OCI-LY7 (cell line): ENCODE measurements around the gene SEC31B. TPM values are rescaled to one million over a fixed set of nuclear protein-coding genes. Genes with fewer than 3 reads are reported as not detected.

ENCODE experiments used
- BruUV-seq: library from RNA; stranded (reverse); fragments of 400-500 nt; replicated peaks from 2 replicates; lab custom pipeline; 2021; lab: Mats Ljungman, UMichigan
- CTCF ChIA-PET: fragments of 300-600 bp; sonication (Branson Sonifier 250); formaldehyde crosslinking; loops from one replicate; lab custom pipeline; 2022; ENCODE audit warnings: antibody characterized with exemption; ENCODE audit not compliant: unreplicated experiment; lab: Charles Lee
- POLR2A ChIA-PET: fragments of 300-600 bp; sonication (Branson Sonifier 250); formaldehyde crosslinking; loops from one replicate; lab custom pipeline; 2022; ENCODE audit warnings: antibody characterized with exemption; lab: Charles Lee
- DNase-seq: peaks from one replicate; pipeline ENCODE4 v3.0.0-alpha.2; 2015; ENCODE audit warnings: low spot score
- H2AFZ ChIP-seq: fragments of 200-600 bp; sonication (generic), shearing (Covaris generic); 2 replicates; pipeline ENCODE4 v1.6.1; 2014; ENCODE audit warnings: mild to moderate bottlenecking, antibody characterized with exemption, low read length, moderate library complexity
- H3K27ac ChIP-seq: fragments of 200-600 bp; sonication (generic); 2 replicates; pipeline ENCODE4 v1.5.1; 2014; ENCODE audit warnings: mixed run types, low read depth, mild to moderate bottlenecking, moderate library complexity, low read length, inconsistent platforms; ENCODE audit not compliant: poor library complexity, severe bottlenecking
- H3K36me3 ChIP-seq: fragments of 200-600 bp; sonication (generic); 2 replicates; pipeline ENCODE4 v1.6.1; 2014; ENCODE audit warnings: mild to moderate bottlenecking, antibody characterized with exemption, low read length, moderate library complexity, mixed read lengths; ENCODE audit not compliant: insufficient read depth
- H3K4me1 ChIP-seq: fragments of 200-600 bp; sonication (generic); 2 replicates; pipeline ENCODE4 v1.5.1; 2014; ENCODE audit warnings: mild to moderate bottlenecking, low read length; ENCODE audit not compliant: insufficient read depth, poor library complexity, severe bottlenecking
- H3K4me2 ChIP-seq: fragments of 200-600 bp; sonication (generic); 2 replicates; pipeline ENCODE4 v1.6.1; 2014; ENCODE audit warnings: mild to moderate bottlenecking, low read length
- H3K4me3 ChIP-seq: fragments of 200-600 bp; sonication (generic); 2 replicates; pipeline ENCODE4 v1.5.1; 2014; ENCODE audit warnings: mild to moderate bottlenecking, low read depth, low read length; ENCODE audit not compliant: poor library complexity, severe bottlenecking
- H3K79me2 ChIP-seq: fragments of 200-600 bp; sonication (generic); 2 replicates; pipeline ENCODE4 v1.6.1; 2016; ENCODE audit warnings: low read depth, mild to moderate bottlenecking, low read length, moderate library complexity, mixed read lengths; ENCODE audit not compliant: insufficient read depth
- H3K9me2 ChIP-seq: fragments of 200-600 bp; sonication (generic); 2 replicates; pipeline ENCODE4 v1.6.1; 2016; ENCODE audit warnings: mild to moderate bottlenecking, low read length, mixed read lengths; ENCODE audit not compliant: insufficient read depth
- H3K9me3 ChIP-seq: fragments of 200-600 bp; sonication (generic); 2 replicates; pipeline ENCODE4 v1.6.1; 2014; ENCODE audit warnings: mild to moderate bottlenecking, mixed run types, low read length, mixed read lengths
- H4K20me1 ChIP-seq: fragments of 200-600 bp; sonication (generic); 2 replicates; pipeline ENCODE4 v1.6.1; 2014; ENCODE audit warnings: mild to moderate bottlenecking, antibody characterized with exemption, low read length, moderate library complexity, mixed read lengths; ENCODE audit not compliant: insufficient read depth
- CTCF ChIP-seq: fragments of 200-600 bp; sonication (generic); conservative IDR thresholded peaks from 2 replicates; pipeline ENCODE4 v1.5.1; 2014; ENCODE audit warnings: mild to moderate bottlenecking, antibody characterized with exemption, low read length, moderate library complexity, mixed read lengths
- EZH2phosphoT487 ChIP-seq: fragments of 200-600 bp; sonication (generic); IDR thresholded peaks from 2 replicates; pipeline ENCODE4 v1.6.1; 2018; ENCODE audit warnings: low read depth, borderline replicate concordance, mild to moderate bottlenecking, mixed run types, antibody characterized with exemption, low read length, moderate library complexity, mixed read lengths
- intact Hi-C: fragments of 100-400 bp; cut with micrococcal nuclease; formaldehyde crosslinking; loops from one replicate; pipeline ENCODE4 v1.10.0; 2022; ENCODE audit not compliant: unreplicated experiment
- total RNA-seq, 2 experiments: library from RNA; depleted of rRNA in 1 of 2; stranded (reverse); fragments of >200 nt in 1 of 2; shearing (Covaris generic) in 1 of 2; gene quantifications; 2 replicates each; pipeline ENCODE4 v1.2.3, GENCODE V29; 2014 to 2022

Gene SEC31B
- total RNA-seq, 2 experiments from 2014 or later, result 12.5 to 26.0 TPM

- H3K4me3 ChIP-seq, result no peak overlapping the region
- H2AFZ ChIP-seq, result no peak overlapping the region
- H3K36me3 ChIP-seq, result peaks cover 4% of the 10 kb centered on the region; the same call in 1 of the 2 replicates
- H3K4me1 ChIP-seq, result no peaks in the 10 kb centered on the region
- ChIA-PET POLR2A (no interaction called here), CTCF (no interaction called here)
- no peaks in the 10 kb centered on the region for H4K20me1 ChIP-seq
- TF ChIP-seq EZH2phosphoT487 (no peak), CTCF (no peak)
- intact Hi-C loops, result no loop called here
- H3K9me3 ChIP-seq, result no peaks in the 10 kb centered on the region
- no TSS peak for BruUV-seq
- H3K9me2 ChIP-seq, result no peaks in the 10 kb centered on the region
- no peak overlapping the region for H3K27ac ChIP-seq
- DNase-seq, result no peak
- H3K4me2 ChIP-seq, result no peak overlapping the region
- no peaks in the 10 kb centered on the region for H3K79me2 ChIP-seq
These were observed 30.3 kb downstream of the SEC31B start for GRCh38 chr10:100489396-100489795.

GRCh38 chr10:100487529-100487928 lies 32.1 kb downstream of the SEC31B start:
- no peaks in the 10 kb centered on the region for H3K9me2 ChIP-seq
- CTCF ChIA-PET, result interaction anchor here (0.5 to 1.4 kb wide), 2 partner anchors 9 to 107 kb away, joined by 4 to 5 read pairs; no protein-coding TSS in a partner anchor
- TF ChIP-seq EZH2phosphoT487 (no peak), CTCF (no peak)
- no peak overlapping the region for H3K4me3 ChIP-seq
- H4K20me1 ChIP-seq, result no peaks in the 10 kb centered on the region
- no peak overlapping the region for H3K4me2 ChIP-seq
- H3K36me3 ChIP-seq, result peaks cover 4% of the 10 kb centered on the region; the same call in 1 of the 2 replicates
- H2AFZ ChIP-seq, result no peak overlapping the region
- H3K79me2 ChIP-seq, result no peaks in the 10 kb centered on the region
- intact Hi-C loops, result no loop called here
- H3K4me1 ChIP-seq, result peaks cover 3% of the 10 kb centered on the region
- H3K27ac ChIP-seq, result no peak overlapping the region
- DNase-seq, result no peak
- no TSS peak for BruUV-seq
- no peaks in the 10 kb centered on the region for H3K9me3 ChIP-seq
- POLR2A ChIA-PET, result interaction anchor here (0.7 kb wide), 1 partner anchor 62 kb away, joined by 4 read pairs; no protein-coding TSS in a partner anchor

DNA sequence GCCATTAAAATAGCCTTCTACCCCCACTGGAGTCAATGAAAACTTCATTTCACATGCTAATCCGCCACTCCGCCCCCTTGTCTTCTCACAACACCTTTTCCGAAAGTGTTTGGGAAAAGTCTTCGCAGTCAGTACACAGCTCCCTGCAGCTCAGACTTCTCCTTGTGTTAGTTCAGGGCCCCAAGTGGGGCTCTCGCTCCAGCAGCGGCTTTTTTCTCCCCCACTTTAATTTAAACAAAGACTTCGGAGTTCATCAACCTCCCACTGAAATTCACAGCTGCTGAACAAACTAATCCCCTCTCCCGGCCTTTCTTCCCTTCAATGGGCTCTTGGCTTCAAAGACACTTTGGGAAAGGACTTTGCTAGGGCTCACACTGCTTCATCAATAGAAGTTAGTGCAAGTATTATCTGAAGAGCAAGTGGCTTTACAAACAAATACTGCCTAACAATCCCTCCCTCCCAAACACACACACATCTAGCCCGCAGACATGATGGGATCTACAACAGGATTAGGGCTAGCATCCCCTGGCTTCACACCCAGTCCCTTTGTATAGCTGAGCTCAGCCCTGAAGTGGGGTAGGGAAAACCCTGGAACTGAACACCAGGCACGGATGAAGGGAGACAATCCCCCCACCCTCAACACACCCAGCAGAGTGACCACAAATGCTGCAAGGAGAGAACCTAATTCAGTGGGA lies 33.7 kb downstream of the SEC31B start:
- H3K9me2 ChIP-seq, result no peaks in the 10 kb centered on the region
- H3K4me3 ChIP-seq, result no peak overlapping the region
- no peak overlapping the region for H3K4me2 ChIP-seq
- no peak overlapping the region for H3K27ac ChIP-seq
- H3K79me2 ChIP-seq, result no peaks in the 10 kb centered on the region
- no peak for DNase-seq
- CTCF ChIA-PET, result no interaction called here
- no peaks in the 10 kb centered on the region for H4K20me1 ChIP-seq
- POLR2A ChIA-PET, result no interaction called here
- no peak overlapping the region for H2AFZ ChIP-seq
- H3K9me3 ChIP-seq, result no peaks in the 10 kb centered on the region
- H3K36me3 ChIP-seq, result peaks cover 4% of the 10 kb centered on the region; the same call in 1 of the 2 replicates
- H3K4me1 ChIP-seq, result peaks cover 13% of the 10 kb centered on the region
- BruUV-seq, result no TSS peak
- intact Hi-C loops, result no loop called here
- TF ChIP-seq CTCF (no peak), EZH2phosphoT487 (no peak)
